Stimulated activated CD4-positive, alpha-beta T cell treated with anti-CD3 and anti-CD28 coated beads, Interleukin-15, amount 100 ng/mL, for 24 hours (primary cell): ENCODE measurements around the gene ORAI3.
A peak's percentile ranks its signal among the peaks of the same experiment; 100 is the strongest.

ENCODE experiments used
- DNase-seq: peaks from one replicate; pipeline ENCODE4 v3.0.0-alpha.2; 2020

Gene ORAI3

GRCh38 chr16:30976486-30976885 is 27.6 kb downstream of the ORAI3 start:
- no peak for DNase-seq

- peak; percentile 46 for DNase-seq
Measured at GRCh38 chr16:30977502-30977901, 28.6 kb downstream of the ORAI3 start.

- no peak for DNase-seq
Measured at GRCh38 chr16:30979170-30980022, 30.5 kb downstream of the ORAI3 start.

- DNase-seq: no peak
Measured at GRCh38 chr16:30980023-30980371, 31.1 kb downstream of the ORAI3 start.

- no peak for DNase-seq
Measured at GRCh38 chr16:30980434-30980833, 31.6 kb downstream of the ORAI3 start.

GRCh38 chr16:30980959-30981358 is 32.1 kb downstream of the ORAI3 start:
- DNase-seq: no peak

GRCh38 chr16:30982548-30983288 is 33.9 kb downstream of the ORAI3 start:
- DNase-seq: no peak

GRCh38 chr16:30983289-30983889 is 34.5 kb downstream of the ORAI3 start:
- no peak for DNase-seq

GRCh38 chr16:30983898-30984610 is 35.2 kb downstream of the ORAI3 start:
- DNase-seq: no peak

GRCh38 chr16:30984669-30985400 is 36.0 kb downstream of the ORAI3 start, which contains the start of gene HSD3B7:
TSS of gene HSD3B7 (plus strand) at chr16:30985207. CDS start at chr16:30985659, 452 bp downstream.
- peak; percentile 88 for DNase-seq

GRCh38 chr16:30985401-30986128 is 36.7 kb downstream of the ORAI3 start:
- DNase-seq: no peak

GRCh38 chr16:30986129-30986991 is 37.5 kb downstream of the ORAI3 start:
- no peak for DNase-seq

- no peak for DNase-seq
Measured at GRCh38 chr16:30987581-30988190, 38.8 kb downstream of the ORAI3 start.

- no peak for DNase-seq
Measured at GRCh38 chr16:30989469-30990047, 40.7 kb downstream of the ORAI3 start.

GRCh38 chr16:30990105-30990504 is 41.2 kb downstream of the ORAI3 start:
- DNase-seq: no peak

- no peak for DNase-seq
Measured at GRCh38 chr16:30991052-30991451, 42.2 kb downstream of the ORAI3 start.

GRCh38 chr16:30992276-30992780 is 43.5 kb downstream of the ORAI3 start:
- DNase-seq: no peak

- DNase-seq: no peak
Measured at GRCh38 chr16:30992931-30993816, 44.3 kb downstream of the ORAI3 start.
